ENCODE data around the gene UBAC1. TPM values are rescaled to one million over a fixed set of nuclear protein-coding genes. Genes with fewer than 3 reads are reported as not detected.

UBAC1 gene
- total RNA-seq, 1 donor from 2014 or later, result 31.0 TPM

- intact Hi-C loops (cut with DNase I), result no loop called here
Observed at GRCh38 chr9:135927195-135928013, 33.8 kb downstream of the UBAC1 start.

GRCh38 chr9:135926402-135927194 lies 34.6 kb downstream of the UBAC1 start:
- TF ChIP-seq CTCF (IDR thresholded peaks at IDR 0.05), result no peak
- peak in 1 of 2 donors; percentile 30 for DNase-seq (ENCODE audit: low spot score in 2 of 2)
- intact Hi-C loops (cut with DNase I), result no loop called here

More at GRCh38 chr9:135927195-135928013, 33.8 kb downstream of the UBAC1 start:
- no peak for TF ChIP-seq CTCF (IDR thresholded peaks at IDR 0.05)
- Histone ChIP-seq H3K36me3 (peaks cover 17 to 20% of the 10 kb centered on the region in 2 donors), H3K4me1 (no peaks in the 10 kb centered on the region), H3K4me3 (no peak overlapping the region), H3K27ac (no peak overlapping the region), H3K9me3 (no peaks in the 10 kb centered on the region), H3K27me3 (no peaks in the 10 kb centered on the region)
- DNase-seq (ENCODE audit: low spot score in 2 of 2), result no peak

GRCh38 chr9:135925496-135926133 lies 35.6 kb downstream of the UBAC1 start:
- intact Hi-C loops (cut with DNase I), result no loop called here
- peaks cover 3 to 7% of the 10 kb centered on the region in 2 donors for H3K36me3 ChIP-seq
- H3K4me1 ChIP-seq, result no peaks in the 10 kb centered on the region
- no peak overlapping the region for H3K27ac ChIP-seq
- DNase-seq (ENCODE audit: low spot score in 2 of 2), result no peak
- no peak overlapping the region for H3K4me3 ChIP-seq
- H3K9me3 ChIP-seq, result no peaks in the 10 kb centered on the region
- TF ChIP-seq CTCF (IDR thresholded peaks at IDR 0.05), result no peak
- H3K27me3 ChIP-seq, result no peaks in the 10 kb centered on the region

More at GRCh38 chr9:135926402-135927194, 34.6 kb downstream of the UBAC1 start:
- H3K4me1 ChIP-seq, result no peaks in the 10 kb centered on the region
- no peaks in the 10 kb centered on the region for H3K9me3 ChIP-seq
- H3K27ac ChIP-seq, result no peak overlapping the region
- no peaks in the 10 kb centered on the region for H3K27me3 ChIP-seq
- no peak overlapping the region for H3K4me3 ChIP-seq
- peaks cover 13 to 16% of the 10 kb centered on the region in 2 donors for H3K36me3 ChIP-seq

GRCh38 chr9:135924628-135925338 lies 36.4 kb downstream of the UBAC1 start:
- TF ChIP-seq CTCF (IDR thresholded peaks at IDR 0.05), result no peak
- Histone ChIP-seq H3K27ac (no peak overlapping the region), H3K9me3 (peaks cover 0 to 3% of the 10 kb centered on the region in 2 donors), H3K4me1 (no peaks in the 10 kb centered on the region), H3K4me3 (no peak overlapping the region), H3K27me3 (no peaks in the 10 kb centered on the region), H3K36me3 (peaks cover 0 to 5% of the 10 kb centered on the region in 2 donors)
- intact Hi-C loops (cut with DNase I), result no loop called here
- no peak for DNase-seq (ENCODE audit: low spot score in 2 of 2)

- no peak for TF ChIP-seq CTCF (IDR thresholded peaks at IDR 0.05)
- Histone ChIP-seq H3K27me3 (no peaks in the 10 kb centered on the region), H3K27ac (no peak overlapping the region), H3K4me1 (no peaks in the 10 kb centered on the region), H3K9me3 (peaks cover 10 to 16% of the 10 kb centered on the region in 2 donors), H3K36me3 (peaks cover 0 to 5% of the 10 kb centered on the region in 2 donors), H3K4me3 (no peak overlapping the region)
- no peak for DNase-seq (ENCODE audit: low spot score in 2 of 2)
- intact Hi-C loops (cut with DNase I), result no loop called here
Observed at GRCh38 chr9:135923508-135923907, 37.7 kb downstream of the UBAC1 start.

Data from ascending aorta (tissue), 2 donors.